MM.1S (cell line): ENCODE measurements around the gene FGF14.

Experiments used
- DNase-seq: peaks from one replicate; pipeline ENCODE4 v3.0.0-alpha.2; 2015
- H2AFZ ChIP-seq: fragments of 300-600 bp; sonication (generic); 2 replicates; pipeline ENCODE4 v1.6.0; 2016; ENCODE audit warnings: antibody characterized with exemption, low read length
- H3F3A ChIP-seq: fragments of 300-600 bp; sonication (generic); 2 replicates; pipeline ENCODE4 v1.6.1; 2016; ENCODE audit warnings: mild to moderate bottlenecking, antibody characterized with exemption, low read length, moderate library complexity, mixed read lengths; ENCODE audit not compliant: insufficient read depth
- H3K27ac ChIP-seq: fragments of 300-600 bp; sonication (generic); 2 replicates; pipeline ENCODE4 v1.5.1; 2016; ENCODE audit warnings: mild to moderate bottlenecking, low read length
- H3K27me3 ChIP-seq: fragments of 300-600 bp; sonication (generic); replicated peaks from 2 replicates; pipeline ENCODE4 v1.6.0; 2016; ENCODE audit warnings: low read length; ENCODE audit not compliant: insufficient read depth
- H3K36me3 ChIP-seq: fragments of 300-600 bp; sonication (generic); replicated peaks from 2 replicates; pipeline ENCODE4 v1.6.1; 2016; ENCODE audit warnings: mild to moderate bottlenecking, low read length, mixed read lengths; ENCODE audit not compliant: insufficient read depth
- H3K4me1 ChIP-seq: fragments of 300-600 bp; sonication (generic); 2 replicates; pipeline ENCODE4 v1.6.1; 2016; ENCODE audit warnings: low read length, mixed read lengths
- H3K4me2 ChIP-seq: fragments of 300-600 bp; sonication (generic); 2 replicates; pipeline ENCODE4 v1.6.0; 2016; ENCODE audit warnings: low read depth, low read length
- H3K4me3 ChIP-seq: fragments of 300-600 bp; sonication (generic); 2 replicates; pipeline ENCODE4 v1.5.1; 2016; ENCODE audit warnings: low read length, mixed read lengths
- H3K79me2 ChIP-seq: fragments of 300-600 bp; sonication (generic); 2 replicates; pipeline ENCODE4 v1.6.1; 2016; ENCODE audit warnings: mixed run types, low read length, mixed read lengths
- H3K9ac ChIP-seq: fragments of 300-600 bp; sonication (generic); 2 replicates; pipeline ENCODE4 v1.6.1; 2016; ENCODE audit warnings: low read length, mixed read lengths
- H3K9me2 ChIP-seq: fragments of 300-600 bp; sonication (generic); replicated peaks from 2 replicates; pipeline ENCODE4 v1.6.1; 2016; ENCODE audit warnings: mild to moderate bottlenecking, low read length, mixed read lengths; ENCODE audit not compliant: insufficient read depth
- H3K9me3 ChIP-seq: fragments of 300-600 bp; sonication (generic); replicated peaks from 2 replicates; pipeline ENCODE4 v1.6.1; 2016; ENCODE audit warnings: mild to moderate bottlenecking, low read length, mixed read lengths; ENCODE audit not compliant: insufficient read depth
- H4K20me1 ChIP-seq: fragments of 300-600 bp; sonication (generic); 2 replicates; pipeline ENCODE4 v1.6.1; 2016; ENCODE audit warnings: mild to moderate bottlenecking, low read length, moderate library complexity, mixed read lengths; ENCODE audit not compliant: insufficient read depth
- CTCF ChIP-seq: fragments of 300-600 bp; sonication (generic); IDR thresholded peaks from 2 replicates; pipeline ENCODE4 v1.5.1; 2016; ENCODE audit warnings: antibody characterized with exemption, low read length, mixed read lengths
- EZH2 ChIP-seq: fragments of 300-600 bp; sonication (generic); optimal IDR thresholded peaks from 2 replicates; pipeline ENCODE3; 2017; ENCODE audit warnings: low read depth, mild to moderate bottlenecking, antibody characterized with exemption, low read length, mixed read lengths
- EZH2phosphoT487 ChIP-seq: fragments of 300-600 bp; sonication (generic); IDR thresholded peaks from 2 replicates; pipeline ENCODE4 v1.6.1; 2018; ENCODE audit warnings: antibody characterized with exemption, low read length

Gene FGF14

DNA sequence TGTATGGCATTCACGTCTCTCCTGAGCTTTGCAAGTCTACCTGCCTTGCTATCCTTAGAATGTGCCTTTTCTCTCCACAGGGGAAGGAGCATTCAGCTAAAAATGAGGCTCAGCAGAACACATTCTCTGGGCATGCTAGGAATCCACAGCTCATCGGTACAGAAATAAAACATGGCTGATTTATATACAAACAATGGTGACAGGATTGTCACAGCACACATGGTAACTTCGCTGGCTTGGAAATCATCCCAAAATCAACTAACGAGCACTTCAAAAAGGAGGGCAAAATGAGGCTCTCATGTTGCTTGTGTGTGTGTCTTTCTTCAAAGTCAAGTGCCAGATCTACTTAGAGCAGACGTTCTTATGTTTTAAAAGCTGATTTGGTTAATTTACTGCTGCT, 373.0 kb downstream of the FGF14 start:
- H3K27ac ChIP-seq, result no peak overlapping the region
- no peaks in the 10 kb centered on the region for H3K79me2 ChIP-seq
- H2AFZ ChIP-seq, result no peak overlapping the region
- no peaks in the 10 kb centered on the region for H3K9me3 ChIP-seq
- TF ChIP-seq CTCF (no peak), EZH2 (no peak), EZH2phosphoT487 (no peak)
- no peak for DNase-seq
- no peaks in the 10 kb centered on the region for H3K9me2 ChIP-seq
- no peaks in the 10 kb centered on the region for H3K36me3 ChIP-seq
- H3K9ac ChIP-seq, result no peak overlapping the region
- no peaks in the 10 kb centered on the region for H3K4me1 ChIP-seq
- no peaks in the 10 kb centered on the region for H3F3A ChIP-seq
- no peak overlapping the region for H3K4me2 ChIP-seq
- H3K27me3 ChIP-seq, result no peaks in the 10 kb centered on the region
- no peaks in the 10 kb centered on the region for H4K20me1 ChIP-seq
- no peak overlapping the region for H3K4me3 ChIP-seq

DNA sequence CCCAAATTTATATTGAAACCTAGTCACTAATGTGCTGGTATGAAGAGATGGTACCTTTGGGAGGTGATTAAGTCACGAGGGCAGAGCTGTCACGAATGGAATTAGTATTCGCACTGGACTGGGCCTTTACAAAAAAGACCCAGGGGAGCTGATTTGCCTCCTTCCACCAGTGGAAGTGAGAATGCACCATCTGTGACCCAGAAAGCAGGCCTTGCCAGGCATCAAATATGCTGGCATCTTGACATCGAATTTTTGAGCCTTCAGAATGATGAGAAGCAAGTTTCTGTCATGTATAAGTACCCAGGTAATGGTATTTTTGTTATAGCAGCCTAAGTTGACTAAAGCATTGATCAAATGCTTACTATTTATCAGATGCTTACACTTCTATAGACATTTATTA, 373.6 kb downstream of the FGF14 start:
- no peak for DNase-seq
- H3K9ac ChIP-seq, result no peak overlapping the region

DNA sequence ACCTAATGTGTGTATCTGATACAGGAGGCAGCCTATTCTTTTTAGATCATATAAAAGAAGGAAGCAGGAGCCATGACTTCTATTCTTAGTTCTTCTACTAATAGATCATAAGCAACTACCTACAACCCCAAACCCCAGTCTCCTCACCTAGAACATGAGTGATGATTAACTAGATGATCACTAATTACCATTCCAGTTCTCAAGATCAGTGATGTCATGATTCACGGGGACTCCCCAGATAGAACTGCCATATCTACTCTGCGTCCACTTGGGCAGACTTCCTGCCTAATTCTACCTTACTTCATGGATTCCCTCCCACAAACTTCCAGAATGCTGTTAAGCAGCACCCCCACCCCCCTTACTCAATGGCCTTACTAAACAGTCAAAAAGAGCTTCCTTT, 380.1 kb downstream of the FGF14 start:
- no peak overlapping the region for H3K4me3 ChIP-seq
- no peaks in the 10 kb centered on the region for H3K9me2 ChIP-seq
- no peaks in the 10 kb centered on the region for H3F3A ChIP-seq
- TF ChIP-seq EZH2phosphoT487 (no peak), CTCF (no peak), EZH2 (no peak)
- no peak overlapping the region for H2AFZ ChIP-seq
- no peak for DNase-seq
- H3K9ac ChIP-seq, result no peak overlapping the region
- no peaks in the 10 kb centered on the region for H3K4me1 ChIP-seq
- H3K27ac ChIP-seq, result no peak overlapping the region
- H3K27me3 ChIP-seq, result no peaks in the 10 kb centered on the region
- H3K79me2 ChIP-seq, result no peaks in the 10 kb centered on the region
- no peak overlapping the region for H3K4me2 ChIP-seq
- H3K9me3 ChIP-seq, result no peaks in the 10 kb centered on the region
- H4K20me1 ChIP-seq, result no peaks in the 10 kb centered on the region
- no peaks in the 10 kb centered on the region for H3K36me3 ChIP-seq

More for the DNA sequence above, 373.6 kb downstream of the FGF14 start:
- Histone ChIP-seq H2AFZ (no peak overlapping the region), H3K27me3 (no peaks in the 10 kb centered on the region), H3K9me3 (no peaks in the 10 kb centered on the region), H3K27ac (no peak overlapping the region), H3K36me3 (no peaks in the 10 kb centered on the region), H3K9me2 (no peaks in the 10 kb centered on the region), H4K20me1 (no peaks in the 10 kb centered on the region), H3K4me3 (no peak overlapping the region), H3K4me1 (no peaks in the 10 kb centered on the region), H3K4me2 (no peak overlapping the region), H3F3A (no peaks in the 10 kb centered on the region), H3K79me2 (no peaks in the 10 kb centered on the region)
- TF ChIP-seq EZH2 (no peak), CTCF (no peak), EZH2phosphoT487 (no peak)
